OCI-LY1 (cell line): ENCODE results near the gene FOXO3.

Source experiments
- EZH2 ChIP-seq: fragments of 200-600 bp; sonication (generic), shearing (Covaris generic); IDR thresholded peaks from 2 replicates; pipeline ENCODE4 v1.8.0; 2017; ENCODE audit warnings: borderline replicate concordance, mixed run types, mild to moderate bottlenecking, antibody characterized with exemption, low read length, moderate library complexity, mixed read lengths
- TF ChIP-seq, protein P1 (sequence below): fragments of 200-600 bp; sonication (generic), shearing (Covaris generic); IDR thresholded peaks from 2 replicates; pipeline ENCODE4 v1.5.1; 2017; ENCODE audit warnings: mild to moderate bottlenecking, antibody characterized with exemption, low read length, moderate library complexity, mixed read lengths

DNA sequence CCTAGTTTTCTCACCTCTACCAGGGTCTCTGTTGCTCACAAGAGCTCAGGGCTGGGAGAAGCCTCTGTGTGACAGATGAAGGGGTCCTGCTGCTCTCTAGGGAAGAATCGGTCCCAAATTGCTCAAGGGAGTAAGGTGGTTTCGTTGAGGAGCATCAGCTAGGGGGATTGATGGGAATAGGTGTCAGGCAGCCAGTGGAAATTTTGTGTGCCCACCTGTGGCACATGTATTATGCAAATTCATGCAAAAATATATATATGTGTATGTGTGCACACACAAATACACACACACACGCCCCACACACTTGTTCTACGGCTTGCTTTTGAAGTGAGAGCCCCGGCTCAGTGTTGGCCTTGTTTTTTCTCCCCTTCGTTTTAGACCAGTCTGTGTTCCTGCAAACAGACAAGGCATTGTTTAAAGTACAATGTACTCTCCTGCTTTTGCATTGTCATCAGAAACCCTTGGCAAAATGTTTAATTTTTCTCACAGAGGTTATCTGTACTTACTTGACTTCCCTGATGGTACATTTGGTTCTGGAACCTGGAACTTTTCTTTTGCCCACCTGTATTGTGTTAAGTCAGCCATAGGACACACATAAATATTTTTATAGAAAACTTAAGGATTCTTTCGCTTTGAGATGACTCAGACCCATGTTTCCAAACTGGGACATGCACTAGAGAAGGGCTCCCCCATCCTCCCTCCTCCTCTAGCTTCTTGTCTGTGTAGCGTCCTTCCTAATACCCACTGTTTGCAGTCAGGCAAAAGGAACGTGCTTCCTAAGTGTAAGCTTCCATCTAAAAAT is 26.7 kb downstream of the FOXO3 start:
- TF ChIP-seq, protein P1, sequence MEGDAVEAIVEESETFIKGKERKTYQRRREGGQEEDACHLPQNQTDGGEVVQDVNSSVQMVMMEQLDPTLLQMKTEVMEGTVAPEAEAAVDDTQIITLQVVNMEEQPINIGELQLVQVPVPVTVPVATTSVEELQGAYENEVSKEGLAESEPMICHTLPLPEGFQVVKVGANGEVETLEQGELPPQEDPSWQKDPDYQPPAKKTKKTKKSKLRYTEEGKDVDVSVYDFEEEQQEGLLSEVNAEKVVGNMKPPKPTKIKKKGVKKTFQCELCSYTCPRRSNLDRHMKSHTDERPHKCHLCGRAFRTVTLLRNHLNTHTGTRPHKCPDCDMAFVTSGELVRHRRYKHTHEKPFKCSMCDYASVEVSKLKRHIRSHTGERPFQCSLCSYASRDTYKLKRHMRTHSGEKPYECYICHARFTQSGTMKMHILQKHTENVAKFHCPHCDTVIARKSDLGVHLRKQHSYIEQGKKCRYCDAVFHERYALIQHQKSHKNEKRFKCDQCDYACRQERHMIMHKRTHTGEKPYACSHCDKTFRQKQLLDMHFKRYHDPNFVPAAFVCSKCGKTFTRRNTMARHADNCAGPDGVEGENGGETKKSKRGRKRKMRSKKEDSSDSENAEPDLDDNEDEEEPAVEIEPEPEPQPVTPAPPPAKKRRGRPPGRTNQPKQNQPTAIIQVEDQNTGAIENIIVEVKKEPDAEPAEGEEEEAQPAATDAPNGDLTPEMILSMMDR = no peak
- no peak for TF ChIP-seq EZH2
